Upper lobe of left lung (tissue), 4 donors: ENCODE measurements around the gene RHOF.

Experiments used
- CTCF ChIP-seq, 6 experiments: fragments of 450-650 bp in 4 of 6; fragments of 200-600 bp in 2 of 6; sonication (generic) in 2 of 6; IDR thresholded peaks; one replicate each; pipeline ENCODE4 v1.5.1; 2016 to 2019; ENCODE audit warnings: antibody characterized with exemption in 6 of 6
- EP300 ChIP-seq, 4 donors: sonication (generic); formaldehyde crosslinking; IDR thresholded peaks; one replicate each; pipeline ENCODE4 v1.5.1; 2017; ENCODE audit warnings: antibody characterized with exemption in 4 of 4, control low read depth in 2 of 4
- POLR2A ChIP-seq, 4 donors: fragments of 450-650 bp; IDR thresholded peaks; one replicate each; pipeline ENCODE4 v1.5.1; 2016 to 2017; ENCODE audit warnings: antibody characterized with exemption in 4 of 4, mild to moderate bottlenecking in 2 of 4
- POLR2AphosphoS5 ChIP-seq, 2 donors: sonication (generic); formaldehyde crosslinking; IDR thresholded peaks; one replicate each; pipeline ENCODE4 v1.5.1; 2017; ENCODE audit warnings: antibody characterized with exemption in 2 of 2

- TF ChIP-seq EP300 (IDR thresholded peaks at IDR 0.05) (no peak), CTCF (IDR thresholded peaks at IDR 0.05) (no peak), POLR2AphosphoS5 (IDR thresholded peaks at IDR 0.05) (no peak), POLR2A (IDR thresholded peaks at IDR 0.05) (no peak)
These were observed 23.1 kb downstream of the RHOF start for GRCh38 chr12:121770388-121770787.
